Activated CD8-positive, alpha-beta T cell treated with anti-CD3 and anti-CD28 coated beads for 36 hours (primary cell): ENCODE data around the gene PEX16. TPM values are rescaled to one million over a fixed set of nuclear protein-coding genes. Genes with fewer than 3 reads are reported as not detected.

Experiments used
- ATAC-seq: fragments of 200-7000 bp; cut with Tn5 transposase; one replicate; pipeline ENCODE4 v1.10.0; 2021; ENCODE audit warnings: mild to moderate bottlenecking, moderate library complexity
- CTCF ChIA-PET: fragments of 350-600 bp; sonication (Branson Sonifier 250); formaldehyde crosslinking; loops from one replicate; lab custom pipeline; 2021; ENCODE audit warnings: antibody characterized with exemption; lab: Charles Lee
- POLR2A ChIA-PET: fragments of 350-600 bp; sonication (Branson Sonifier 250); formaldehyde crosslinking; loops from one replicate; lab custom pipeline; 2021; ENCODE audit warnings: antibody characterized with exemption; lab: Charles Lee
- DNase-seq: peaks from one replicate; pipeline ENCODE4 v3.0.0-alpha.2; 2020
- H3K27ac Mint-ChIP-seq: one replicate; pipeline ENCODE4 v1.8.0; 2021; ENCODE audit warnings: mild to moderate bottlenecking, mixed read lengths
- H3K27me3 Mint-ChIP-seq: one replicate; pipeline ENCODE4 v1.8.0; 2021; ENCODE audit warnings: mixed read lengths
- H3K36me3 Mint-ChIP-seq: one replicate; pipeline ENCODE4 v1.8.0; 2021; ENCODE audit warnings: low read depth, mixed read lengths
- H3K4me1 Mint-ChIP-seq: one replicate; pipeline ENCODE4 v1.8.0; 2021; ENCODE audit warnings: low read depth, mixed read lengths
- H3K4me3 Mint-ChIP-seq: one replicate; pipeline ENCODE4 v1.8.0; 2021; ENCODE audit warnings: mild to moderate bottlenecking, moderate library complexity, mixed read lengths
- H3K9me3 Mint-ChIP-seq: one replicate; pipeline ENCODE4 v1.8.0; 2021; ENCODE audit warnings: mixed read lengths
- intact Hi-C: fragments of 100-400 bp; cut with micrococcal nuclease; formaldehyde crosslinking; loops from one replicate; pipeline ENCODE4 v1.10.0; 2022
- total RNA-seq, 2 experiments: library from RNA; stranded (reverse); gene quantifications; one replicate each; pipeline ENCODE4 v1.2.3, GENCODE V29; 2021
- TF ChIP-seq, protein P1 (sequence below): fragments of 200-600 bp; IDR thresholded peaks from one replicate; pipeline ENCODE4 v1.8.0; 2022; ENCODE audit warnings: antibody characterized with exemption, mild to moderate bottlenecking

The PEX16 gene
- total RNA-seq, 2 experiments from 2014 or later, result 34.4 to 35.2 TPM

- Mint-ChIP-seq H3K27me3 (no peaks in the 10 kb centered on the region), H3K4me1 (peaks cover 7% of the 10 kb centered on the region), H3K4me3 (no peak overlapping the region), H3K27ac (no peak overlapping the region), H3K36me3 (peaks cover 2% of the 10 kb centered on the region), H3K9me3 (no peaks in the 10 kb centered on the region)
- no peak for ATAC-seq
- DNase-seq, result no peak
- POLR2A ChIA-PET, result interaction anchor here (1.1 kb wide), 1 partner anchor 18 kb away, joined by 4 read pairs; the partner anchor contains the start of gene PEX16
- TF ChIP-seq, protein P1, sequence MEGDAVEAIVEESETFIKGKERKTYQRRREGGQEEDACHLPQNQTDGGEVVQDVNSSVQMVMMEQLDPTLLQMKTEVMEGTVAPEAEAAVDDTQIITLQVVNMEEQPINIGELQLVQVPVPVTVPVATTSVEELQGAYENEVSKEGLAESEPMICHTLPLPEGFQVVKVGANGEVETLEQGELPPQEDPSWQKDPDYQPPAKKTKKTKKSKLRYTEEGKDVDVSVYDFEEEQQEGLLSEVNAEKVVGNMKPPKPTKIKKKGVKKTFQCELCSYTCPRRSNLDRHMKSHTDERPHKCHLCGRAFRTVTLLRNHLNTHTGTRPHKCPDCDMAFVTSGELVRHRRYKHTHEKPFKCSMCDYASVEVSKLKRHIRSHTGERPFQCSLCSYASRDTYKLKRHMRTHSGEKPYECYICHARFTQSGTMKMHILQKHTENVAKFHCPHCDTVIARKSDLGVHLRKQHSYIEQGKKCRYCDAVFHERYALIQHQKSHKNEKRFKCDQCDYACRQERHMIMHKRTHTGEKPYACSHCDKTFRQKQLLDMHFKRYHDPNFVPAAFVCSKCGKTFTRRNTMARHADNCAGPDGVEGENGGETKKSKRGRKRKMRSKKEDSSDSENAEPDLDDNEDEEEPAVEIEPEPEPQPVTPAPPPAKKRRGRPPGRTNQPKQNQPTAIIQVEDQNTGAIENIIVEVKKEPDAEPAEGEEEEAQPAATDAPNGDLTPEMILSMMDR, result no peak
- intact Hi-C loops, result no loop called here
- CTCF ChIA-PET, result interaction anchor here (2.1 kb wide), 1 partner anchor 30 kb away, joined by 14 read pairs; no protein-coding TSS in a partner anchor
Measured at GRCh38 chr11:45935349-45936064, 17.8 kb upstream of the PEX16 start.

- intact Hi-C loops, result no loop called here
- no peak overlapping the region for H3K27ac Mint-ChIP-seq
- no peaks in the 10 kb centered on the region for H3K9me3 Mint-ChIP-seq
- H3K4me3 Mint-ChIP-seq, result no peak overlapping the region
- TF ChIP-seq, protein P1, result no peak
- DNase-seq, result no peak
- ChIA-PET CTCF (interaction anchor here (0.6 kb wide), 1 partner anchor 599 kb away, joined by 3 read pairs; no protein-coding TSS in a partner anchor), POLR2A (interaction anchor here (0.7 kb wide), 1 partner anchor 51 kb away, joined by 3 read pairs; no protein-coding TSS in a partner anchor)
- peaks cover 14% of the 10 kb centered on the region for H3K4me1 Mint-ChIP-seq
- H3K36me3 Mint-ChIP-seq, result peaks cover 2% of the 10 kb centered on the region
- H3K27me3 Mint-ChIP-seq, result no peaks in the 10 kb centered on the region
- no peak for ATAC-seq
Measured at GRCh38 chr11:45934580-45935318, 17.1 kb upstream of the PEX16 start.

DNA sequence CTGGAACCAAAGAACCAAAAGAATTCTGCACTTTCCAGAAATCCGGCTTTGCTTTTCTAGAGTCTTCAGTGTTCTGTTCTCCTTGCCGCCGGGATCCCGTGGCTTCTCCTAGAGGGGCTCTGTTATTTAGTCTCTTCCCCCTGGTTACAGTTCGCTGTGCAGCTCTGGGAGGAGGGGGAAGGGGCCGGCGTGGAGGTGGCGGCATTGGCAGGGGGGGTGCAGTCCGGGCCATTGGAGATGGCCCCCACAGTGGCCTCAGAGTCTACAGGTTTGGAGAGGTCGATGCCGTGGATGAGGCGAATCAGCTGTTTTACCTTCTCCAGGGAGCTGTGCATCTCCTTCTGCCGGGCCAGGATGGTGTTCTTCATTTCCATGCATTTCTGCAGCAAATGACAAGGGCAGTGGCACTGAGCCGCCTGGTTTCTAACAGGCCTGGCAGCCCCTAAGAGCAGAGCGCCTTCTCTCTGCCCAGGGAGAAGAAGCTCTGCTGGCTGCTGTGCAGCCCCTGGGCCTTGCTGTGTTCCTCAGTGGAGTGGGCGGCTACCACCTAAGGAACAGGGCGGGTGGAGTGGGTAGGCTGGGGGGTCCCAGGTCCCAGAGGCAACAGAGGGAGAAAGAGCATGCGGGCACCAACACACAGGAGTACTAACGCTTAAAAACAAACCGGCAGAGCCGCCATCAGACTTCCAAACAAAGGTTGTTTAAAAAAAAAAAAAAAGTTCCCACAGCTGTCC, 16.3 kb upstream of the PEX16 start:
- no peak overlapping the region for H3K4me3 Mint-ChIP-seq
- ATAC-seq (no peak), DNase-seq (no peak)
- H3K36me3 Mint-ChIP-seq, result peaks cover 2% of the 10 kb centered on the region
- no peaks in the 10 kb centered on the region for H3K9me3 Mint-ChIP-seq
- CTCF ChIA-PET, result interaction anchor here (0.6 kb wide), 1 partner anchor 598 kb away, joined by 3 read pairs; no protein-coding TSS in a partner anchor
- H3K4me1 Mint-ChIP-seq, result peaks cover 18% of the 10 kb centered on the region
- H3K27me3 Mint-ChIP-seq, result no peaks in the 10 kb centered on the region
- TF ChIP-seq, protein P1, result no peak
- no peak overlapping the region for H3K27ac Mint-ChIP-seq
- intact Hi-C loops, result no loop called here
- POLR2A ChIA-PET, result interaction anchor here (0.7 kb wide), 1 partner anchor 50 kb away, joined by 3 read pairs; no protein-coding TSS in a partner anchor

DNA sequence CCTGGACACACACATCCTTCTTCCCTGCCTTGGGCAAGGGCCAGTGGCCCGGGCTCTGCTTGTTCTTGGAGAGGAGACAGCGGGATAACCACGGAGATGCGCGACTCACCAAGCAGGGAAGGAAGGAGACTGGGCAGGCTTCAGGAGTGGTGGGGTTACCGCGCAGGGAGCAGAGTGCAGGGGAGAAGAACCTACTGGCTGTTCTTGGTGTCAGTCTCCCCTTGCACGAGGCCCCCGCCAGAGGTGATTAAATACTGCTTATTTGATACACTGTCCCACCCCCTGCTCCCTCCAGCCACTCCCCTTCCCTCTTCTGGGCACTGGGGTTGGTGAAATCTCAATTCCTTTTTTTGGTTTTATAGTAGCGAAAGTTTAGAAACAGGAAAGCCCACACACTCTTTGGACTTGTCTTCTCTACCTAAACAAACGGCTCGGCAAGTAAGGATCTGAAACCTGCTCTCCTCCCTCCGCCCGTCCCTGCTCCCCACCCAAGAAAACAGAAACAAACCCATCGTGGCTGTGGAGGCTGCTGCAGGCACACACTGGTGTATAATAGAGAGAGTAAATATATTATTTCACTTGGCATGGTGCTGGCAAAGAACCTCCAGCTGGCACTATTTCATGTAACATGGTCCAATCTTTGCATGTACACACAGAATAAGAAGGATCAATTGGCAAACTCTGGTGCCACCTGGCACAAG, 15.6 kb upstream of the PEX16 start:
- CTCF ChIA-PET, result interaction anchor here (0.8 to 1.5 kb wide), 2 partner anchors 10 to 375 kb away, joined by 3 read pairs; no protein-coding TSS in a partner anchor
- Mint-ChIP-seq H3K27me3 (no peaks in the 10 kb centered on the region), H3K9me3 (no peaks in the 10 kb centered on the region), H3K4me1 (peaks cover 18% of the 10 kb centered on the region), H3K36me3 (peaks cover 2% of the 10 kb centered on the region), H3K27ac (no peak overlapping the region), H3K4me3 (no peak overlapping the region)
- intact Hi-C loops, result no loop called here
- DNase-seq, result no peak
- ATAC-seq, result no peak
- TF ChIP-seq, protein P1, result no peak
- POLR2A ChIA-PET, result no interaction called here
